ENCODE results near the gene KRTAP5-6.

The KRTAP5-6 gene

DNA sequence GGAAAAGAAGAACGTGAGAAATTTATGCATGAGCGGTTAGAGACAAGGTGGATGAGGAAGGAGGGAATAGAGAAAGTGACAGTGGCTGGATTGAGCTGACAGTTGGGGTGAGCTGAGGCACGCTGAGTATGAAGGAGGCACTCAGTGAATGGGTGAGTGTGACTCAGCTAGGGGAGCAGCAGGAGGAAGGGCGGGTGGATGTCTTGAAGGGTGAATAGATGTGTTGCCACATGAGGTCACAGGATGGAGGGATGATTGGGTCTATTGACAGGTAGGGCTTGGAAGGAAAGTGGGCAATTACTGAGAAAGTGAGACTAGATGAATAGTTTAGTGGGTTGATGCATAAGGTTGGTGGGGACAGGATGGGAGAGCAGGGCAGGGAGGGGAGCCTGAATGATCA is 45.4 kb downstream of the KRTAP5-6 start:
- TF ChIP-seq, protein P1, sequence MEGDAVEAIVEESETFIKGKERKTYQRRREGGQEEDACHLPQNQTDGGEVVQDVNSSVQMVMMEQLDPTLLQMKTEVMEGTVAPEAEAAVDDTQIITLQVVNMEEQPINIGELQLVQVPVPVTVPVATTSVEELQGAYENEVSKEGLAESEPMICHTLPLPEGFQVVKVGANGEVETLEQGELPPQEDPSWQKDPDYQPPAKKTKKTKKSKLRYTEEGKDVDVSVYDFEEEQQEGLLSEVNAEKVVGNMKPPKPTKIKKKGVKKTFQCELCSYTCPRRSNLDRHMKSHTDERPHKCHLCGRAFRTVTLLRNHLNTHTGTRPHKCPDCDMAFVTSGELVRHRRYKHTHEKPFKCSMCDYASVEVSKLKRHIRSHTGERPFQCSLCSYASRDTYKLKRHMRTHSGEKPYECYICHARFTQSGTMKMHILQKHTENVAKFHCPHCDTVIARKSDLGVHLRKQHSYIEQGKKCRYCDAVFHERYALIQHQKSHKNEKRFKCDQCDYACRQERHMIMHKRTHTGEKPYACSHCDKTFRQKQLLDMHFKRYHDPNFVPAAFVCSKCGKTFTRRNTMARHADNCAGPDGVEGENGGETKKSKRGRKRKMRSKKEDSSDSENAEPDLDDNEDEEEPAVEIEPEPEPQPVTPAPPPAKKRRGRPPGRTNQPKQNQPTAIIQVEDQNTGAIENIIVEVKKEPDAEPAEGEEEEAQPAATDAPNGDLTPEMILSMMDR (IDR thresholded peaks at IDR 0.05; ENCODE audit: borderline replicate concordance, insufficient read depth, low read depth, low read length): no peak
- no peak overlapping the region for H3K4me3 ChIP-seq (ENCODE audit: low read depth, low read length)

DNA sequence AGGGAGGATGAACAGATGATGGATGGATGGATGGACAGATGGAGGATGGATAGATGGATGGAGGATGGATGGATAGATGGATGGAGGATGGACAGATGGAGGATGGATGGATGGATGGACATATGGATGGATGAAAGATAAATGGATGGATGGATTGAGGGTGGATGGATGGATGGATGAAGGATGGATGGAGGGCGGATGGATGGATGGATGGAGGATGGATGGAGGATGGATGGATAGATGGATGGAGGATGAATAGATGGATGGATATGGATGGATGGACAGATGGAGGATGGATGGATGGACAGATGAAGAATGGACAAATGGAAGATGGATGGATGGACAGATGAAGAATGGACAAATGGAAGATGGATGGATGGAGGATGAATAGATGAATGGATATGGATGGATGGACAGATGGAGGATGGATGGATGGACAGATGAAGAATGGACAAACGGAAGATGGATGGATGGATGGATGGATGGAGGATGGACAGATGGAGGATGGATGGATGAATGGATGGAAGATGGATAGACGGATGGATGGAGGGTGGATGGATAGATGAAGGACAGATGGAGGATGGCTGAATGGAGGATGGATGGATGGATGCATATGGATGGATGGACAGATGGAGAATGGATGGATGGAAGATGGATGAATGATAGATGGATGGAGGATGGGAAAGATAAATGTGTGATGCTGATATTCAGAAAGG is 46.0 kb downstream of the KRTAP5-6 start:
- no peak overlapping the region for H3K4me3 ChIP-seq (ENCODE audit: low read depth, low read length)
- TF ChIP-seq, protein P1 (IDR thresholded peaks at IDR 0.05; ENCODE audit: borderline replicate concordance, insufficient read depth, low read depth, low read length): no peak

DNA sequence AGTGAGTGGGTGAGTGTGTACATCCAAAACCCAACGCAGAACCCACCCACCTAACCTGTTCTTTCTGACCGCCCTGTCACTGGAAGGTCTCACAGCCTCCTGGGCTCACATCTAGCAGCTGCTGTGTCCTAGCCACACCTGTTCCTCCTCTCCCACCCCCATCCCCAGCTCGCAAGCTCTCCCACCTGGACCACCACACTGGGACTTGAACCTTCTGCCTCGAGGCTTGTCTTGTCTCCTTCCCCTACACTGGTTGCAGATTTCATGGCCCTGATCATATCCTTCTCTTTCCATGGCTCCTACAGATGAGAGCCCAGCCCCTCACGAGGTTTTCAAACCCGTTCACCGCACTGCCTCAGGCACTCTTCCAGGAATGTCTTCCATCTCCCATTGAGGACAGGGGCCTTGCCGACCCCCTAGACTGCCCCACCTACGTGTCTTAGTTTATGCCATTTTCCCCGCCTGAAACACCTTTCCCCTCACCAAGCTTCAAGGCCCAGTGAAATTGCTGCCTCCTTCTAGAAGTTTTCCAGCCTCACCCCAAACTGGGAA is 46.7 kb downstream of the KRTAP5-6 start:
- H3K4me3 ChIP-seq (ENCODE audit: low read depth, low read length): no peak overlapping the region
- TF ChIP-seq, protein P1 (IDR thresholded peaks at IDR 0.05; ENCODE audit: borderline replicate concordance, insufficient read depth, low read depth, low read length): no peak

DNA sequence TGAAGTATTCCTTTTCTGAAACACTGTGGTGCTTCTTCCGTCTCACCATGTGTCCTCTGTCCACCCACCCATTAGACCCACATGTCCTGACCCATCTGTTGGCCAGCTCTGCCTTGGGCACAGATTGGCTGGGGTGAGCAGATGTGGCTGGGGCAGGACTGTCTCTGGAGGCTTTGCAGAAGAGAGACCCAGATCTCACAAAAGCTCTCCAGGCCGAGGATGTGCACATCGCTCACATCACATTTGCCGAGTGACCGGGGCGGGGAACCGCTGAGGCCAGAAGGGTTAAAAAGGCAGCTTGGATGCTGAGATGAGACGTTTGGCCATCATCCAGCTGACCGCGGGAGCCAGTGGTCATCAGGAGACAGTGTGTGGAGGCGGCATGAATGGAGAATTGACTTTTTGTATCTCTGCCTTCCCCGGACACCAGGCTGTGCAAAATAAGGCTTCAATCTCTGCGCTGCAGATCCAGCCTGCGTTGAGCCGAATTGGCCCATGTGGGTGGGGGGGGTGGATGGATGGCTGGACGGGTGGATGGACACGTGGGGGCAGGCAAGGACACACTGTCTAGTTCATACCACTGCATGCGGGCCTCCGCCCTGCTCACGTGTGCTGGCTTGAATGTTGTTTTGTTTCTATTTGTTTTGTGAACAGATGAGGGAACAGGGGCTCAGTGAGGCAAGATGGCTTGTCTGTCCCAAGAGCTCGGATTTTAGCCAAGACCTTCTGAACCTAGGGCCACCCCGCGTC is 47.3 kb downstream of the KRTAP5-6 start:
- TF ChIP-seq, protein P1 (IDR thresholded peaks at IDR 0.05; ENCODE audit: borderline replicate concordance, insufficient read depth, low read depth, low read length): no peak
- H3K4me3 ChIP-seq (ENCODE audit: low read depth, low read length): no peak overlapping the region

DNA sequence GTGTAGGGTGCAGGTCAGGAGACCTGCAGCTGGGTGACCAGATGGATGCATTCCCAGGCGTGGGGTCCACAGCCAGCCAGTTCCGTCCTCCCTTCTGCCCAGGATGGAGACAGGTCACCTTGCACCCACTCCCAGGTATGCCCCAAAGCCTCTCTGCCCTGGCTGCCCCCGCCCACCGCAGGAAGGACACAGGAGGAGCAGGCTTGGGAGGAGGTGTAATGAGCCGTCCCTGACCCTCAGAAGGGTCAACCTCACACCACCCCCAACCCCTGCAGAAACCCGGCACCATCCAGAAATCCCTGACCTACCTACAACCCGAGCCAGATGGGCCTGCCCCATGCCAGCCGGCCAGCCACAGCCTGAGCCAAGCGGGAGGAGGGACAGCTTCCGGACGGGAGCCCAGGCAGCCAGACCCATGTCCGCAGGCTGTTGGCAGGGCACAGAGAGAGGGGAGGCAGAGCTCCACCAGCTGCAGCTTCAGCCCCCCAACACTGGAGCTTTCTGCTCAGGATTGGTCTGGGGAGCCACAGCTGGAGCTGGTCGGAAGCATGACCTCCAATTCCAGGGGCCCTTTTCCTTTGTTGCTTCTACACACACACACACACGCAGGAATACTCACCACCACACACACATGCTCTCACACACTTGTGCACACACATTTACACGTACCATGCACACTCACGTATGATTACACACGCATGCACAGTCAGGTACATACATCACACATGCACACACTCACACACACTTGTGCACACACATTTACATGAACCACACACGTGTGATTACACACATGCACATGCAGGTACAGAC is 48.1 kb downstream of the KRTAP5-6 start:
- TF ChIP-seq, protein P1 (IDR thresholded peaks at IDR 0.05; ENCODE audit: borderline replicate concordance, insufficient read depth, low read depth, low read length): no peak

DNA sequence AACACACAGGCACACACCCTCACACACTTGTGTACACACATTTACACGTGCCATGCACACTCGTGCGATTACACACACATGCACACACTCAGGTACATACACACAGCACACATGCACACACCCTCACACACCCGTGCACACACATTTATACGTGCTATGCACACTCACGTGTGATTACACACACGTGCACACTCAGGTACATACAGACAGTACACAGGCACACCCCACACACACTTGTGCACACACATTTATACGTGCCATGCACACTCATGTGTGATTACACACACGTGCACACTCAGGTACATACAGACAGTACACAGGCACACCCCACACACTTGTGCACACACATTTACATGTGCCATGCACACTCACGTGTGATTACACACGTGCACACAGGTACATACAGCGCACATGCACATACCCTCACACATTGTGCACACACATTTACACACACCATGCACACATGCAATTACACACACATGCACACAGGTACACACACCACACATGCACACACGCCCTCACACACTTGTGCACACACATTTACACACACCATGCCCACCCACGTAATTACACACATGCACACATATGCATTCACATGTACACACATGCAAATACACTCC is 48.8 kb downstream of the KRTAP5-6 start:
- H3K4me3 ChIP-seq (ENCODE audit: low read depth, low read length): no peak overlapping the region
- TF ChIP-seq, protein P1 (IDR thresholded peaks at IDR 0.05; ENCODE audit: borderline replicate concordance, insufficient read depth, low read depth, low read length): no peak

More for the DNA sequence above, 48.1 kb downstream of the KRTAP5-6 start:
- H3K4me3 ChIP-seq (ENCODE audit: low read depth, low read length): no peak overlapping the region

All from GM12875 (cell line).